ENCODE results near the gene OSBPL5.
"Not testable (repeated sequence)": the region's sequence is repeated elsewhere in the genome, so short reads cannot be mapped to it uniquely, and the experiment has no call there.

OSBPL5 gene

GRCh38 chr11:3182462-3182852, 17.3 kb upstream of the OSBPL5 start:
- no peak for DNase-seq (ENCODE audit: low read depth in 2 of 2)

GRCh38 chr11:3181725-3182461, 16.8 kb upstream of the OSBPL5 start:
- no peak for DNase-seq (ENCODE audit: low read depth in 2 of 2)

- DNase-seq (ENCODE audit: low read depth in 2 of 2): no peak
Observed at GRCh38 chr11:3180869-3181268, 15.8 kb upstream of the OSBPL5 start.

- DNase-seq (ENCODE audit: low read depth in 2 of 2): no peak
Observed at GRCh38 chr11:3178349-3178748, 13.2 kb upstream of the OSBPL5 start.

GRCh38 chr11:3177931-3178330, 12.8 kb upstream of the OSBPL5 start:
- DNase-seq (ENCODE audit: low read depth in 2 of 2): no peak

- DNase-seq (ENCODE audit: low read depth in 2 of 2): no peak
Observed at GRCh38 chr11:3176487-3176886, 11.4 kb upstream of the OSBPL5 start.

GRCh38 chr11:3175194-3175593, 10.1 kb upstream of the OSBPL5 start:
- no peak for DNase-seq (ENCODE audit: low read depth in 2 of 2)

- no peak for DNase-seq (ENCODE audit: low read depth in 2 of 2)
Observed at GRCh38 chr11:3174387-3174786, 9.3 kb upstream of the OSBPL5 start.

GRCh38 chr11:3173795-3174194, 8.7 kb upstream of the OSBPL5 start:
- DNase-seq (ENCODE audit: low read depth in 2 of 2): no peak

GRCh38 chr11:3171931-3172560, 6.9 kb upstream of the OSBPL5 start:
- no peak for DNase-seq (ENCODE audit: low read depth in 2 of 2)

- DNase-seq (ENCODE audit: low read depth in 2 of 2): no peak
Observed at GRCh38 chr11:3170756-3171650, 5.9 kb upstream of the OSBPL5 start.

- no peak for DNase-seq (ENCODE audit: low read depth in 2 of 2)
Observed at GRCh38 chr11:3170044-3170755, 5.1 kb upstream of the OSBPL5 start.

GRCh38 chr11:3169255-3170043, 4.3 kb upstream of the OSBPL5 start:
- DNase-seq (ENCODE audit: low read depth in 2 of 2): no peak

GRCh38 chr11:3168742-3169254, 3.7 kb upstream of the OSBPL5 start:
- not testable (repeated sequence) for DNase-seq (ENCODE audit: low read depth in 2 of 2)

GRCh38 chr11:3167143-3168119, 2.3 kb upstream of the OSBPL5 start:
- DNase-seq (ENCODE audit: low read depth in 2 of 2): no peak

- DNase-seq (ENCODE audit: low read depth in 2 of 2): no peak
Observed at GRCh38 chr11:3166268-3167142, 1.4 kb upstream of the OSBPL5 start.

- DNase-seq (ENCODE audit: low read depth in 2 of 2): no peak
Observed at GRCh38 chr11:3165916-3166267, 782 bp upstream of the OSBPL5 start.

GRCh38 chr11:3164552-3165151, 458 bp downstream of the OSBPL5 start:
- no peak for DNase-seq (ENCODE audit: low read depth in 2 of 2)

All from stimulated activated CD8-positive, alpha-beta memory T cell treated with anti-CD3 and anti-CD28 coated beads, Interleukin-7, amount 100 ng/mL, for 1 hour (primary cell).